Peyer's patch (tissue), 4 donors: ENCODE results near the gene GUCA2B.

Source experiments
- CTCF ChIP-seq, 6 experiments: fragments of 450-650 bp in 4 of 6; fragments of 200-600 bp in 2 of 6; sonication (generic) in 1 of 6; IDR thresholded peaks; one replicate each; pipeline ENCODE4 v1.5.1; 2017 to 2019; ENCODE audit warnings: antibody characterized with exemption in 6 of 6, mild to moderate bottlenecking in 3 of 6, moderate library complexity in 1 of 6
- POLR2A ChIP-seq, 2 donors: fragments of 450-650 bp; IDR thresholded peaks; one replicate each; pipeline ENCODE4 v1.5.1; 2017; ENCODE audit warnings: antibody characterized with exemption in 2 of 2, mild to moderate bottlenecking in 2 of 2, moderate library complexity in 2 of 2

- TF ChIP-seq CTCF (IDR thresholded peaks at IDR 0.05) = no peak
- no peak for TF ChIP-seq POLR2A (IDR thresholded peaks at IDR 0.05)
Observed at GRCh38 chr1:42163114-42163513, 9.9 kb downstream of the GUCA2B start.
